Activated CD8-positive, alpha-beta memory T cell treated with anti-CD3 and anti-CD28 coated beads, Interleukin-2, amount 50 U/mL, for 1 hour (primary cell): ENCODE data around the gene RPS6KA2.
"Not testable (repeated sequence)": the region's sequence is repeated elsewhere in the genome, so short reads cannot be mapped to it uniquely, and the experiment has no call there.

Experiments
- DNase-seq: peaks from one replicate; pipeline ENCODE4 v3.0.0-alpha.2; 2020; ENCODE audit errors: extremely low read depth

Gene RPS6KA2

DNA sequence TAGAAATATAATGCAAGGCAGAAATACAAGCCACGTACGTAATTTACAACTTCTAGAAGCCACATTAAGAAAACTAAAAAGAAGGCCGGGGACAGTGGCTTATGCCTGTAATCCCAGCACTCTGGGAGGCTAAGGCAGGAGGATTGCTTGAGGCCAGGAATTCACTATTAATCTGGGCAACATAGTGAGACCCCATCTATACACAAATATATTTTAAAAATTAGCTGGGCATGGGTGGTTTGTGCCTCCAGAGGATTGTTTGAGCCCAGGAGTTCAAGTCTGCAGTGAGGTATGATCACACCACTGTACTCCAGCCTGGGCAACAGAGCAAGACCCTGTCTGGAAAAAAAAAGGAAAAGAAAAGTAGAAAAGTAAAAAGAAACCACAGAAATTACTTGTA lies 256.6 kb downstream of the RPS6KA2 start:
- no peak for DNase-seq

DNA sequence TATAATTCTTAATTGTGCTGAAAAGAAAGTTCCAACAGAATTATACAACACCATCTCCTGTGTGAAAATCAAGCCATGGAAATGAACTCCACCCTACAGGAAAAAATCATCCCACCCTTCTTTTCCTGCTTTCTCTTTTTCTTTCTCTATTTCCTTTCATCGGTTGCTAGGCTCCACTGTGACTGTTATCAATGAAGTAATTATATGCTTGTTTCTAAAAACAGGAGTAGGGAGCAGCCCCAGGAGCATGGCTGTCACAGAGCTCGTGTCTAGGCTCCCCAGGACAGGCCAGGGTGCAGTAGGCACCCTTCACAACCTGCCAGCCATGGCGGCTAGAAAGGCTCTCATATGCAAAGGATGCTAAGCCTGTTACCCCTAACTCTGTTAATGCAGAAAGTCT lies 257.3 kb downstream of the RPS6KA2 start:
- DNase-seq = no peak

DNA sequence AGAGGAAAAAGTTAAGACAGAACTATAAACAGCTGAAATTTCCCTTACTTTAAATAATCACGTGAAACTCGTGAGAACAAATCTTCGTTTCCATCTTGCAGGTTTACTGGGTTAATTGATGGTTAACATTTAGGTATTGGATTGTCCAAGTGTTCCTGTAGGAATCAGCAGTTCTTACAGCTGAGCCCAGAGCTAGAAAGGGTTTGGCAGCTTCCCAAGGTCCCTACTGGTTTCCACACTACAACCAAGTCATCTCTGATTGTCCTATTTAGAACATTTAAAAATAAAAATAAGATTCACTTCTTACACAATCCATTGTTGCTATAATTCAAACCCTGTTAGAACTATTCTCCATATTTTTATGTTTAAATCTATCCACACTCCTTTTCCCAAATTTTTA lies 260.1 kb downstream of the RPS6KA2 start:
- DNase-seq = no peak

DNA sequence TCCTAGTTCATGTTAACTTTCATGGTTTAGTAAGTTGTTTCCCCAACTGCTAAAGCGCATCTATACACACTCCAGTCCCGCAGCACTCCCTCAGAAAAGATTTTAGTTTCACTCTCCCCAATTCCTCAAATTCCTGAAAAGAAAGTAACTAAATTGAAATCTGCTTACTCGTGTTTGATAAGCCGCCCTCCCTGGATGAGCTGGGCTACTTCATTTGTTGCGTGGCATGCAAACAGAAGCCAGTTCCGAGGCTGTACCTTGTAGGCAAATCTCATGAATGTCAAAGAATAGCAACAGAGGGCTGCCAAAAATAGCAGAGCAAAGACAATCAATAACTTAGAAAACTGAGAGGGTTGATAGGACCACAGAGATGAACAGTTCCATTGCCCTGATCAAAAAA lies 261.2 kb downstream of the RPS6KA2 start:
- no peak for DNase-seq

DNA sequence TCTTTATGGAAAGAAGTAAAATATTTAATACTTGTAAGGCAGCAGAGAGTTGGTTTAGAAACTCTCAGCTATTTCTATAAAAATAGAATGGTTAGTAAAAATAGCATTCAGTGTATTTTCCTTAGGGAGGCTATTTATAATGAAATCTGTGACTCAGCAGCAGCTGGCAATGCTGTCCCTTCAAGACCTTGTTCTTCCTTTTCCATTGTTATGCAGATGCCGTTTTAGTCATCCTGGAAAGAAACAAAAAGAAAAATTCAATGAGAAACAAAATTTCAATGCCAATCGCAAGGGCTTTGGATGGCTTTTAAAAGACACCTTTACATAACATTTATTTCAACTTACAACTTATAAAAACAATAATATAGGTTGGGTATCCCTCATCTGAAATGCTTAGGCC lies 261.8 kb downstream of the RPS6KA2 start:
- DNase-seq = no peak

DNA sequence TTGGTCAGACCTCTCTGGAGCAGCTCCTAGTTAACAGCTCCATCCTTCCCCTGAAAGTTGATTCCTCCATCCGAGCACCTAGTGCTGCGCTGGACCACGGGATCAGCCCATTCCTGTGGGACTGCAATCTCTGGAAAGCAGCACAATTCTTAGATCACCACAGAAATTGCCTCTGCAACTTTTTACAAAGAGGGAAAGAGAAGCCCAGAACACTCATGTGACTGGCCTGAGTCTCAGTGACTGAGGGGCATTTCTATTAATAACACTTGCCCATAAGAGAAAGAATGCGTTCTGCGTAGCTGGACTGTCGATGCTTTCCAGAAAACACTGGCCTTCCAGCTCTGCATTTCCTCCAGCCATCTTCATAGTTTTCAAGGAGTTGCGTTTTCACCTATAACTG lies 262.6 kb downstream of the RPS6KA2 start:
- no peak for DNase-seq

DNA sequence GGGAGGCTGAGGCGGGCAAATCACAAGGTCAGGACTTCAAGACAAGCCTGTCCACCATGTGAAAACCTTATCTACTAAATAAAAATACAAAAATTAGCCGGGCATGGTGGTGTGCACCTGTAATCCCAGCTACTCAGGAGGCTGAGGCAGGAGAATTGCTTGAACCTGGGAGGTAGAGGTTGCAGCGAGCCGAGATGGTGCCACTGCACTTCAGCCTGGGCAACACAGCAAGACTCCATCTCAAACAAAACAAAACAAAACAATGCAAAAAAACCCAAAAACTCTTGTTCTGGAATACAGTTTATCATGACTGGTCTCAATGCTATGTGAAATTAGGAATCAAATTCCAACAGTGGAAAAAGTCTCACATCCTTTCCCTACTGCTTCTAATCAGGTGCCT lies 264.6 kb downstream of the RPS6KA2 start:
- not testable (repeated sequence) for DNase-seq

DNA sequence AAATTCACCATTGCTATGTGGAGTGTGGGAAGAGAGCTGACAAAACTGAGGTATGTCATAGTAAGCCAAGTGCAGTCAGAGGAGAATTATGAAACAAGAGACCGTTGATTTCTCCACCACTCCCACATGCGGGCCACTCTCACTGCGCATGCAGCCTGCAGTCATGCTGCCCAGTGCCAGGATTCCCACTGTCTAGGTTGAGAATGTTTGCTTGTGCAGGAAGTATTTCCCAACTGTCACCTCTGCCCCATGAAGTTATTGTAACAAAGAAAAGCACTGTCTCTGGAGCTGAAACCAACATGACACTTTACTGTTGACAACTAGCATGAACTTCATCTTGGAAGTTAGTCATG lies 266.0 kb downstream of the RPS6KA2 start:
- DNase-seq = no peak

DNA sequence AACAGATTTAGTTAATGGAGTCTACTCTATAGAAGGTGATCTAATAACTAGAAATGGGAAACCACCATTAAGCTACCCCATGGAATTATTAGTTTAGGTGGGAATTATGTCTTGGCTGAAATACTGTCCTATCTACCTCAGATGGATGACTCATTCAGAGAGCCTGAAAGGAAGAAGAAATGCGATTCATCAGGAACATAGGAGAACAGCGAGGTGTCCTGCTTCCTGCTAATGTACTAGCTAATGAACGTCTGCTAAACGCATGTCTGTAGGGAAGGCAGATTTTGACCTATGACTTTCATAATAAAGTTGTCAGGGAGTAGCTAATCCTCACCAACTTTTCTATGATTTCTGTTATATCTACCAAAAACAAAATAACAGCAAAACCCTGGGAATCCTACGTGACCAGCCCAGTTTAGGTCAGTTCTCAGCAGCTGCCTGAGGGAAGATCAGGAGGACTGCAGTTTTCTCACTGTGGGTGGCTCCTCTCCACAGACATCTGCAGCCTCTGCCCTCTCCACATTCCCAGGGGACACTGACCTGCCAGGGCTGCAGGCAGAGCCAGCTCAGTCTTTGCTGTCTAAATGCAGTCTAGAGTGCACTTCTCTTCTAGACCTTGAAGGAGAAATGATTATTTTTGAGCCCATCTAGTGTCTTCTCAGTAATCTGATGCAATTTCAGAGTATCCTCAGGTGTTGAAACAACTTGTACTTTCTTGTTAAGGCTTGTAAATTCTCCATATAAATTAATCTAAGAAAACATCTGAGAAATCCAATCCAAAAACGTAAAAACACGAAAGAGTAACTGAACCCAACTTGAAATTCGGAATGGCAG lies 266.6 kb downstream of the RPS6KA2 start:
- no peak for DNase-seq
